Spinal cord (tissue), 4 donors: ENCODE results near the gene FUT7. TPM values are rescaled to one million over a fixed set of nuclear protein-coding genes. Genes with fewer than 3 reads are reported as not detected.

ENCODE experiments used
- polyA plus RNA-seq, 2 donors: library from polyadenylated mRNA; unstranded; fragments of 120-200 nt; gene quantifications; one replicate each; pipeline ENCODE4 v1.2.1, GENCODE V29; 2013; ENCODE audit not compliant: insufficient read length in 2 of 2
- total RNA-seq, 2 donors: library from RNA; depleted of rRNA in 1 of 2; stranded (reverse); fragments of 120-200 nt in 1 of 2; fragments of >200 nt in 1 of 2; gene quantifications; one replicate each; pipeline versions ENCODE4 v1.2.3 to v1.2.4, GENCODE V29; 2013 to 2014

The FUT7 gene
- total and polyA plus RNA-seq, 4 donors: 0.06 to 0.52 (median 0.45) TPM

Other genes with a start within 250 kb of the FUT7 start
Only the 30 nearest of the 38 such genes appear.
- 1 to 10 TPM; 1.2 to 2.2 TPM for gene AJM1, start 189.6 kb downstream of the FUT7 start, total RNA-seq
- 10 to 100 TPM; 19.3 to 20.5 TPM for gene AJM1, start 189.6 kb downstream of the FUT7 start, polyA plus RNA-seq
- 100 to 1,000 TPM in 1 of 2 donors, 10 to 100 TPM in 1; 81.6 to 191 TPM for gene PHPT1, start 182.7 kb downstream of the FUT7 start, total RNA-seq
- 100 to 1,000 TPM; 183 to 200 TPM for gene PHPT1, start 182.7 kb downstream of the FUT7 start, polyA plus RNA-seq
- 1 to 10 TPM; 1.6 to 9.3 TPM for gene MAMDC4, start 179.7 kb downstream of the FUT7 start, total RNA-seq
- 10 to 100 TPM; 15.2 to 15.9 TPM for gene MAMDC4, start 179.7 kb downstream of the FUT7 start, polyA plus RNA-seq
- 100 to 1,000 TPM; 123 to 477 TPM for gene EDF1, start 165.8 kb downstream of the FUT7 start, total RNA-seq
- gene EDF1, start 165.8 kb downstream of the FUT7 start, polyA plus RNA-seq: 100 to 1,000 TPM; 392 to 409 TPM
- gene TRAF2, start 145.6 kb downstream of the FUT7 start, total RNA-seq: 1 to 10 TPM; 7.4 to 7.5 TPM
- gene TRAF2, start 145.6 kb downstream of the FUT7 start, polyA plus RNA-seq: 10 to 100 TPM; 12.4 to 19.3 TPM
- gene FBXW5, start 87.3 kb downstream of the FUT7 start, total RNA-seq: 10 to 100 TPM; 52.0 to 91.5 TPM
- 100 to 1,000 TPM; 103 to 107 TPM for gene FBXW5, start 87.3 kb downstream of the FUT7 start, polyA plus RNA-seq
- 1 to 10 TPM in 1 of 2 donors, not detected in 1; 1.3 TPM for gene C8G, start 86.8 kb downstream of the FUT7 start, total RNA-seq
- gene C8G, start 86.8 kb downstream of the FUT7 start, polyA plus RNA-seq: 1 to 10 TPM; 1.6 to 1.7 TPM
- 1 to 10 TPM in 1 of 2 donors, under 1 TPM in 1; 0.20 to 4.1 TPM for gene LCN12, start 79.8 kb downstream of the FUT7 start, total RNA-seq
- 1 to 10 TPM; 6.5 to 7.4 TPM for gene LCN12, start 79.8 kb downstream of the FUT7 start, polyA plus RNA-seq
- 1,000 to 10,000 TPM in 1 of 2 donors, 100 to 1,000 TPM in 1; 697 to 6,990 TPM for gene PTGDS, start 54.6 kb downstream of the FUT7 start, total RNA-seq
- gene PTGDS, start 54.6 kb downstream of the FUT7 start, polyA plus RNA-seq: 1,000 to 10,000 TPM in 1 of 2 donors, 100 to 1,000 TPM in 1; 304 to 3,209 TPM
- 10 to 100 TPM in 1 of 2 donors, 1 to 10 TPM in 1; 2.3 to 54.0 TPM for gene LCNL1, start 49.1 kb downstream of the FUT7 start, total RNA-seq
- gene LCNL1, start 49.1 kb downstream of the FUT7 start, polyA plus RNA-seq: 10 to 100 TPM in 1 of 2 donors, 1 to 10 TPM in 1; 3.8 to 25.2 TPM
- gene PAXX, start 39.7 kb downstream of the FUT7 start, total RNA-seq: 10 to 100 TPM; 15.7 to 57.5 TPM
- 100 to 1,000 TPM in 1 of 2 donors, 10 to 100 TPM in 1; 87.9 to 108 TPM for gene PAXX, start 39.7 kb downstream of the FUT7 start, polyA plus RNA-seq
- 1 to 10 TPM; 2.0 to 6.4 TPM for gene CLIC3, start 35.5 kb downstream of the FUT7 start, total RNA-seq
- 1 to 10 TPM in 1 of 2 donors, under 1 TPM in 1; 0.35 to 2.0 TPM for gene CLIC3, start 35.5 kb downstream of the FUT7 start, polyA plus RNA-seq
- 10 to 100 TPM; 46.8 to 52.0 TPM for gene ABCA2, start 3.9 kb downstream of the FUT7 start, total RNA-seq
- gene ABCA2, start 3.9 kb downstream of the FUT7 start, polyA plus RNA-seq: 100 to 1,000 TPM; 139 to 151 TPM
- gene NPDC1, start 14.1 kb upstream of the FUT7 start, total RNA-seq: 10 to 100 TPM; 26.7 to 82.7 TPM
- 100 to 1,000 TPM; 245 to 276 TPM for gene NPDC1, start 14.1 kb upstream of the FUT7 start, polyA plus RNA-seq
- gene ENTPD2, start 22.0 kb upstream of the FUT7 start, total RNA-seq: 1 to 10 TPM; 5.7 to 7.9 TPM
- 10 to 100 TPM; 49.1 to 50.7 TPM for gene ENTPD2, start 22.0 kb upstream of the FUT7 start, polyA plus RNA-seq
- gene SAPCD2, start 38.5 kb upstream of the FUT7 start, total RNA-seq: 10 to 100 TPM in 1 of 2 donors, 1 to 10 TPM in 1; 5.0 to 12.6 TPM
- gene SAPCD2, start 38.5 kb upstream of the FUT7 start, polyA plus RNA-seq: 10 to 100 TPM; 18.4 to 19.0 TPM
- 1 to 10 TPM; 3.5 to 8.1 TPM for gene UAP1L1, start 45.4 kb upstream of the FUT7 start, total RNA-seq
- 1 to 10 TPM; 4.4 to 6.2 TPM for gene UAP1L1, start 45.4 kb upstream of the FUT7 start, polyA plus RNA-seq
- gene MAN1B1, start 54.9 kb upstream of the FUT7 start, total RNA-seq: 10 to 100 TPM; 38.3 to 61.3 TPM
- 10 to 100 TPM; 63.3 to 81.3 TPM for gene MAN1B1, start 54.9 kb upstream of the FUT7 start, polyA plus RNA-seq
- gene DPP7, start 82.6 kb upstream of the FUT7 start, total RNA-seq: 100 to 1,000 TPM in 1 of 2 donors, 10 to 100 TPM in 1; 29.8 to 101 TPM
- 100 to 1,000 TPM; 127 to 144 TPM for gene DPP7, start 82.6 kb upstream of the FUT7 start, polyA plus RNA-seq
- 10 to 100 TPM; 16.2 to 99.0 TPM for gene GRIN1, start 107.1 kb upstream of the FUT7 start, total RNA-seq
- 100 to 1,000 TPM; 193 to 207 TPM for gene GRIN1, start 107.1 kb upstream of the FUT7 start, polyA plus RNA-seq
- under 1 TPM; 0.30 to 0.50 TPM for gene LRRC26, start 138.0 kb upstream of the FUT7 start, total RNA-seq
- gene LRRC26, start 138.0 kb upstream of the FUT7 start, polyA plus RNA-seq: 1 to 10 TPM; 1.3 to 1.9 TPM
- gene TMEM210, start 140.0 kb upstream of the FUT7 start, total RNA-seq: not detected
- gene TMEM210, start 140.0 kb upstream of the FUT7 start, polyA plus RNA-seq: under 1 TPM in 1 of 2 donors, not detected in 1; 0.42 TPM
- gene ANAPC2, start 156.5 kb upstream of the FUT7 start, total RNA-seq: 10 to 100 TPM; 18.4 to 30.1 TPM
- gene ANAPC2, start 156.5 kb upstream of the FUT7 start, polyA plus RNA-seq: 10 to 100 TPM; 58.2 to 69.8 TPM
- gene SSNA1, start 156.6 kb upstream of the FUT7 start, total RNA-seq: 10 to 100 TPM; 28.1 to 53.5 TPM
- gene SSNA1, start 156.6 kb upstream of the FUT7 start, polyA plus RNA-seq: 10 to 100 TPM; 64.1 to 66.9 TPM
- 1 to 10 TPM; 6.7 to 9.2 TPM for gene TPRN, start 168.7 kb upstream of the FUT7 start, total RNA-seq
- 10 to 100 TPM; 24.9 to 30.8 TPM for gene TPRN, start 168.7 kb upstream of the FUT7 start, polyA plus RNA-seq
- gene TMEM203, start 173.6 kb upstream of the FUT7 start, total RNA-seq: 10 to 100 TPM; 28.5 to 34.1 TPM
- gene TMEM203, start 173.6 kb upstream of the FUT7 start, polyA plus RNA-seq: 10 to 100 TPM; 48.8 to 50.7 TPM
- 1 to 10 TPM; 3.2 to 6.1 TPM for gene NDOR1, start 173.6 kb upstream of the FUT7 start, total RNA-seq
- 10 to 100 TPM; 18.5 to 23.8 TPM for gene NDOR1, start 173.6 kb upstream of the FUT7 start, polyA plus RNA-seq
- 1 to 10 TPM; 2.0 to 3.0 TPM for gene RNF208, start 190.2 kb upstream of the FUT7 start, total RNA-seq
- 10 to 100 TPM; 64.3 to 66.6 TPM for gene RNF208, start 190.2 kb upstream of the FUT7 start, polyA plus RNA-seq
- under 1 TPM; 0.69 to 0.94 TPM for gene CYSRT1, start 193.1 kb upstream of the FUT7 start, total RNA-seq
- gene CYSRT1, start 193.1 kb upstream of the FUT7 start, polyA plus RNA-seq: 1 to 10 TPM; 3.4 to 4.5 TPM
- gene RNF224, start 195.4 kb upstream of the FUT7 start, total RNA-seq: under 1 TPM in 1 of 2 donors, not detected in 1; 0.06 TPM
- 1 to 10 TPM; 1.3 to 2.2 TPM for gene RNF224, start 195.4 kb upstream of the FUT7 start, polyA plus RNA-seq